Esophagus squamous epithelium (tissue), 5 donors: ENCODE measurements around the gene CLK4. TPM values are rescaled to one million over a fixed set of nuclear protein-coding genes. Genes with fewer than 3 reads are reported as not detected.
"Not testable (repeated sequence)": the region's sequence is repeated elsewhere in the genome, so short reads cannot be mapped to it uniquely, and the experiment has no call there.

Experiments used
- DNase-seq: peaks from one replicate; lab custom pipeline; 2025; lab: John Stamatoyannopoulos, UW
- H3K27ac ChIP-seq, 4 donors: fragments of 200-600 bp; sonication (generic); one replicate each; pipeline ENCODE4 v1.5.1; 2016 to 2019; ENCODE audit warnings: mild to moderate bottlenecking in 1 of 4
- H3K27me3 ChIP-seq, 4 donors: fragments of 200-600 bp; sonication (generic); 1 replicate in 3 of 4; 2 replicates in 1 of 4; pipeline versions ENCODE4 v1.5.1 to v1.6.0; 2017 to 2021; ENCODE audit warnings: antibody characterized with exemption in 1 of 4
- H3K36me3 ChIP-seq, 3 donors: fragments of 200-600 bp; sonication (generic); one replicate each; pipeline ENCODE4 v1.5.1; 2016 to 2019
- H3K4me1 ChIP-seq, 3 donors: fragments of 200-600 bp; sonication (generic); one replicate each; pipeline ENCODE4 v1.5.1; 2017 to 2019
- H3K4me3 ChIP-seq, 4 donors: fragments of 200-600 bp; sonication (generic); 1 replicate in 3 of 4; 2 replicates in 1 of 4; pipeline ENCODE4 v1.5.1; 2016 to 2019; ENCODE audit warnings: mild to moderate bottlenecking in 2 of 4, moderate library complexity in 1 of 4
- H3K9me3 ChIP-seq, 3 donors: fragments of 200-600 bp; sonication (generic); one replicate each; pipeline ENCODE4 v1.5.1; 2016 to 2019
- CTCF ChIP-seq, 6 experiments: fragments of 450-650 bp in 4 of 6; fragments of 200-600 bp in 2 of 6; sonication (generic) in 2 of 6; IDR thresholded peaks; one replicate each; pipeline ENCODE4 v1.5.1; 2016 to 2019; ENCODE audit warnings: antibody characterized with exemption in 6 of 6, mild to moderate bottlenecking in 4 of 6, moderate library complexity in 4 of 6
- POLR2A ChIP-seq, 4 donors: fragments of 450-650 bp; IDR thresholded peaks; one replicate each; pipeline ENCODE4 v1.6.1; 2017; ENCODE audit warnings: antibody characterized with exemption in 4 of 4, mild to moderate bottlenecking in 4 of 4, moderate library complexity in 3 of 4
- WGBS, 2 donors: methylation state at CpG; one replicate each; pipeline ENCODE4 v1.1.5; 2018; 5-methylcytosine and 5-hydroxymethylcytosine counted together
- intact Hi-C: fragments of 100-400 bp; cut with DNase I; formaldehyde crosslinking; loops from one replicate; pipeline ENCODE4 v1.15.0; 2022
- total RNA-seq, 4 donors: library from RNA; depleted of rRNA; stranded (reverse); fragments of >200 nt; gene quantifications; one replicate each; pipeline ENCODE4 v1.1.0, GENCODE V29; 2016
- donor health status: DM: yes; HTN: yes; CAD: no.

Gene CLK4
- total RNA-seq, 4 donors from 2014 or later = 5.2 to 38.5 (median 12.6) TPM

- H3K27ac ChIP-seq = peak overlapping the region in 2 of 4 donors; percentile 6 to 18
- H3K27me3 ChIP-seq = peaks cover 0 to 48% (median 2%) of the 10 kb centered on the region in 4 donors
- TF ChIP-seq POLR2A (IDR thresholded peaks at IDR 0.05) = no peak
- TF ChIP-seq CTCF (IDR thresholded peaks at IDR 0.05) = peak in 3 of 6 experiments; percentile 12 to 42 (median 17)
These were observed 37.4 kb downstream of the CLK4 start for GRCh38 chr5:178589180-178590140.

GRCh38 chr5:178588769-178589168 is 38.1 kb downstream of the CLK4 start:
- Histone ChIP-seq H3K4me3 (peak overlapping the region in 1 of 4 donors; percentile 70), H3K27ac (no peak overlapping the region), H3K36me3 (no peaks in the 10 kb centered on the region), H3K4me1 (peaks cover 14 to 35% (median 20%) of the 10 kb centered on the region in 3 donors), H3K9me3 (no peaks in the 10 kb centered on the region), H3K27me3 (peaks cover 0 to 48% (median 2%) of the 10 kb centered on the region in 4 donors)
- 78 to 95% methylated on average over 1 to 3 of the region's 8 CpGs for WGBS, 2 donors
- intact Hi-C loops = loop anchor here (10.0 kb wide), 1 partner anchor 304 kb away; no protein-coding TSS in a partner anchor
- TF ChIP-seq CTCF (IDR thresholded peaks at IDR 0.05) (no peak), POLR2A (IDR thresholded peaks at IDR 0.05) (no peak)
- no peak for DNase-seq

More at GRCh38 chr5:178589180-178590140, 37.4 kb downstream of the CLK4 start:
- peak overlapping the region; percentile 39 to 70 (median 48) for H3K4me3 ChIP-seq
- H3K4me1 ChIP-seq = peaks cover 14 to 35% (median 20%) of the 10 kb centered on the region in 3 donors
- H3K9me3 ChIP-seq = peaks cover 0 to 5% (median under 1%) of the 10 kb centered on the region in 3 donors
- WGBS, 2 donors = 32 to 69% methylated on average over 5 to 16 of the region's 91 CpGs
- intact Hi-C loops = loop anchor here (10.0 kb wide), 1 partner anchor 305 kb away; no protein-coding TSS in a partner anchor
- H3K36me3 ChIP-seq = no peaks in the 10 kb centered on the region
- DNase-seq = no peak

GRCh38 chr5:178587763-178588611 is 38.9 kb downstream of the CLK4 start:
- Histone ChIP-seq H3K9me3 (no peaks in the 10 kb centered on the region), H3K27ac (no peak overlapping the region), H3K27me3 (peaks cover 0 to 48% (median 2%) of the 10 kb centered on the region in 4 donors), H3K4me1 (peaks cover 14 to 35% (median 20%) of the 10 kb centered on the region in 3 donors), H3K4me3 (no peak overlapping the region), H3K36me3 (no peaks in the 10 kb centered on the region)
- intact Hi-C loops = loop anchor here (10.0 kb wide), 1 partner anchor 303 kb away; no protein-coding TSS in a partner anchor
- TF ChIP-seq POLR2A (IDR thresholded peaks at IDR 0.05) (no peak), CTCF (IDR thresholded peaks at IDR 0.05) (no peak)
- DNase-seq = no peak
- WGBS, 2 donors = 75 to 84% methylated on average over 11 to 13 of the region's 13 CpGs

GRCh38 chr5:178586396-178586795 is 40.5 kb downstream of the CLK4 start:
- H3K4me1 ChIP-seq = peaks cover 14 to 29% (median 20%) of the 10 kb centered on the region in 3 donors
- peaks cover 0 to 53% (median 2%) of the 10 kb centered on the region in 4 donors for H3K27me3 ChIP-seq
- no peak overlapping the region for H3K4me3 ChIP-seq
- no peaks in the 10 kb centered on the region for H3K9me3 ChIP-seq
- no peak for DNase-seq
- WGBS, 2 donors = 21 to 57% methylated on average over 1 to 2 of the region's 2 CpGs
- no peak for TF ChIP-seq POLR2A (IDR thresholded peaks at IDR 0.05)
- no peak for TF ChIP-seq CTCF (IDR thresholded peaks at IDR 0.05)
- intact Hi-C loops = loop anchor here (10.0 kb wide), 1 partner anchor 302 kb away; no protein-coding TSS in a partner anchor
- H3K36me3 ChIP-seq = no peaks in the 10 kb centered on the region
- H3K27ac ChIP-seq = no peak overlapping the region

GRCh38 chr5:178585421-178585820 is 41.4 kb downstream of the CLK4 start:
- Histone ChIP-seq H3K4me1 (peaks cover 5 to 19% (median 12%) of the 10 kb centered on the region in 3 donors), H3K27me3 (peaks cover 0 to 51% (median 2%) of the 10 kb centered on the region in 4 donors)
- not testable (repeated sequence) for H3K4me3 ChIP-seq, H3K36me3 ChIP-seq, H3K9me3 ChIP-seq, DNase-seq, H3K27ac ChIP-seq
- 70 to 86% methylated on average over 9 of the region's 11 CpGs for WGBS, 2 donors
- intact Hi-C loops = loop anchor here (10.0 kb wide), 1 partner anchor 301 kb away; no protein-coding TSS in a partner anchor
